B cell (primary cell): ENCODE measurements around the gene TGFBI. TPM values are rescaled to one million over a fixed set of nuclear protein-coding genes. Genes with fewer than 3 reads are reported as not detected.

Experiments
- ATAC-seq: fragments of 200-7000 bp; cut with Tn5 transposase; one replicate; pipeline ENCODE4 v1.10.0; 2021; ENCODE audit warnings: low read depth, mild to moderate bottlenecking, moderate number of reproducible peaks, moderate library complexity
- CTCF ChIA-PET: fragments of 350-600 bp; sonication (Branson Sonifier 250); formaldehyde crosslinking; loops from one replicate; lab custom pipeline; 2021; ENCODE audit warnings: antibody characterized with exemption, inconsistent platforms; lab: Charles Lee
- POLR2A ChIA-PET: fragments of 350-600 bp; sonication (Branson Sonifier 250); formaldehyde crosslinking; loops from one replicate; lab custom pipeline; 2021; ENCODE audit warnings: antibody characterized with exemption; lab: Charles Lee
- DNase-seq: peaks from one replicate; pipeline ENCODE4 v3.0.0; 2013
- H2AFZ ChIP-seq: 2 replicates; pipeline ENCODE4 v1.6.1; 2012; ENCODE audit warnings: mild to moderate bottlenecking, low read depth, low read length; ENCODE audit not compliant: insufficient read depth, poor library complexity, severe bottlenecking
- H3K27ac ChIP-seq, 2 donors: 1 replicate in 1 of 2; 2 replicates in 1 of 2; pipeline ENCODE4 v1.5.1; 2012 to 2013; ENCODE audit warnings: low read length in 2 of 2, mild to moderate bottlenecking in 2 of 2, moderate library complexity in 1 of 2
- H3K27me3 ChIP-seq, 4 experiments: fragments of 200-600 bp in 1 of 4; sonication (generic) in 1 of 4; replicated peaks in 1 of 4; 1 replicate in 2 of 4; 2 replicates in 2 of 4; pipeline versions ENCODE4 v1.6.1 to v1.7.0; 2013 to 2016; ENCODE audit warnings: low read length in 3 of 4, mild to moderate bottlenecking in 2 of 4, mixed read lengths in 1 of 4, moderate library complexity in 1 of 4; ENCODE audit not compliant: insufficient read depth in 4 of 4, control insufficient read depth in 3 of 4; ENCODE audit errors: control extremely low read depth in 1 of 4
- H3K36me3 ChIP-seq, 2 experiments: replicated peaks in 1 of 2; 1 replicate in 1 of 2; 2 replicates in 1 of 2; pipeline versions ENCODE4 v1.6.1 to v1.7.1; 2013; ENCODE audit warnings: low read length in 1 of 2; ENCODE audit not compliant: insufficient read depth in 2 of 2, control insufficient read depth in 1 of 2; ENCODE audit errors: control extremely low read depth in 1 of 2, extremely low read depth in 1 of 2
- H3K4me1 ChIP-seq, 2 donors: fragments of 200-600 bp in 1 of 2; sonication (generic) in 1 of 2; 1 replicate in 1 of 2; 2 replicates in 1 of 2; pipeline versions ENCODE4 v1.5.1 to v1.6.1; 2013 to 2017; ENCODE audit warnings: low read length in 2 of 2; ENCODE audit not compliant: control insufficient read depth in 2 of 2, insufficient read depth in 2 of 2
- H3K4me2 ChIP-seq: replicated peaks from 2 replicates; pipeline ENCODE3; 2012; ENCODE audit warnings: mild to moderate bottlenecking, low read depth, low read length; ENCODE audit not compliant: poor library complexity, severe bottlenecking
- H3K4me3 ChIP-seq, 5 experiments: fragments of 200-600 bp in 1 of 5; sonication (generic) in 1 of 5; 1 replicate in 3 of 5; 2 replicates in 2 of 5; pipeline versions ENCODE4 v1.5.1 to v1.7.0; 2011 to 2016; ENCODE audit warnings: low read length in 4 of 5, mild to moderate bottlenecking in 4 of 5, low read depth in 2 of 5, control low read depth in 1 of 5, moderate library complexity in 1 of 5; ENCODE audit not compliant: insufficient read depth in 1 of 5; ENCODE audit errors: control extremely low read depth in 1 of 5, extremely low read depth in 1 of 5
- H3K79me2 ChIP-seq: fragments of 200-600 bp; sonication (generic); one replicate; pipeline ENCODE4 v1.6.0; 2016; ENCODE audit warnings: low read length; ENCODE audit not compliant: control insufficient read depth, insufficient read depth
- H3K9ac ChIP-seq: fragments of 200-600 bp; sonication (generic); 2 replicates; pipeline ENCODE4 v1.6.1; 2017; ENCODE audit warnings: mild to moderate bottlenecking, low read length, moderate library complexity
- H3K9me3 ChIP-seq, 3 donors: one replicate each; pipeline versions ENCODE4 v1.6.1 to v1.7.1; 2013; ENCODE audit warnings: low read length in 2 of 3; ENCODE audit not compliant: control insufficient read depth in 2 of 3, insufficient read depth in 1 of 3; ENCODE audit errors: control extremely low read depth in 1 of 3
- H4K20me1 ChIP-seq: 2 replicates; pipeline ENCODE4 v1.6.0; 2012; ENCODE audit warnings: mild to moderate bottlenecking, low read length; ENCODE audit not compliant: insufficient read depth, control insufficient read depth, poor library complexity, severe bottlenecking
- H3K27ac Mint-ChIP-seq: one replicate; pipeline ENCODE4 v1.8.0; 2021; ENCODE audit warnings: mixed read lengths
- H3K27me3 Mint-ChIP-seq: one replicate; pipeline ENCODE4 v1.8.0; 2021; ENCODE audit warnings: mixed read lengths
- H3K4me1 Mint-ChIP-seq: one replicate; pipeline ENCODE4 v1.8.0; 2021; ENCODE audit warnings: mixed read lengths
- H3K4me3 Mint-ChIP-seq: one replicate; pipeline ENCODE4 v1.8.0; 2021; ENCODE audit warnings: mixed read lengths
- H3K9me3 Mint-ChIP-seq: one replicate; pipeline ENCODE4 v1.8.0; 2022; ENCODE audit warnings: mixed read lengths; ENCODE audit not compliant: insufficient read depth
- EZH2 ChIP-seq: IDR thresholded peaks from 2 replicates; pipeline ENCODE4 v1.6.1; 2012; ENCODE audit warnings: borderline replicate concordance, low read depth, mild to moderate bottlenecking, moderate library complexity, low read length; ENCODE audit not compliant: insufficient read depth, poor library complexity, severe bottlenecking
- WGBS: methylation state at CpG from one replicate; pipeline ENCODE4 v1.1.5; 2013; ENCODE audit warnings: missing lambda C conversion rate; ENCODE audit not compliant: insufficient coverage; 5-methylcytosine and 5-hydroxymethylcytosine counted together
- intact Hi-C: fragments of 100-400 bp; cut with micrococcal nuclease; formaldehyde crosslinking; loops from one replicate; pipeline ENCODE4 v1.10.0; 2022
- polyA plus RNA-seq: library from polyadenylated mRNA; depleted of rRNA; stranded (reverse); fragments of >200 nt; gene quantifications from 2 replicates; pipeline ENCODE4 v1.2.3, GENCODE V29; 2012
- total RNA-seq, 2 donors: library from RNA; stranded (reverse); fragments of 120-200 nt in 1 of 2; gene quantifications; 1 replicate in 1 of 2; 2 replicates in 1 of 2; pipeline versions ENCODE4 v1.2.3 to v1.2.4, GENCODE V29; 2013 to 2022
- TF ChIP-seq, protein P1 (sequence below): fragments of 200-600 bp; IDR thresholded peaks from one replicate; pipeline ENCODE4 v1.8.0; 2022; ENCODE audit warnings: antibody characterized with exemption, mild to moderate bottlenecking

TGFBI gene
- total and polyA plus RNA-seq, 2 donors (not counting 1 experiment from before 2014, with no cell fraction given): 3.7 to 4.5 TPM

DNA sequence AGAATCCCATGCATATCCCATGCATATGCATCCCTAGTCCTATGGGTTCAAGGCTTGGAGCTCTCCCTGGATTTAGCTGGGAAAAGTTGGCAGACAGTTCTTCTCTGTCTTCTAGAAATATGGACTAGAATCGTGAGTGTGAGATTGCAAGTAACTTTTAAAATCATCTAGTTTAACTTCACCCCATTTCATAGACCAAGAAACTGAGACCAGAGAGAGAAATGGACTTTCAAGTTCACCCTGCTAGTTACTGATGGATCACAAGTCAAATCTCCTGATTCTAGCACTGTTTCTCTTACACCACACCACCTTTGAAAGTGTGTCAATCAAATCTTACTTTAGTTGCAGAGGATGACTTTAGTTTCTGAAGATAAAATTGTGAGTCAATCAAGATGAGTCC is 13.4 kb downstream of the TGFBI start:
- ChIA-PET POLR2A (no interaction called here), CTCF (interaction anchor here (0.6 kb wide), 1 partner anchor 19 kb away, joined by 3 read pairs; no protein-coding TSS in a partner anchor)
- peaks cover 0 to 6% (median 0%) of the 10 kb centered on the region in 3 donors for H3K9me3 ChIP-seq
- H3K4me2 ChIP-seq: no peak overlapping the region
- peaks cover 6% of the 10 kb centered on the region for H3K27me3 Mint-ChIP-seq
- H3K9ac ChIP-seq: no peak overlapping the region
- H3K27me3 ChIP-seq: no peaks in the 10 kb centered on the region
- TF ChIP-seq, protein P1, sequence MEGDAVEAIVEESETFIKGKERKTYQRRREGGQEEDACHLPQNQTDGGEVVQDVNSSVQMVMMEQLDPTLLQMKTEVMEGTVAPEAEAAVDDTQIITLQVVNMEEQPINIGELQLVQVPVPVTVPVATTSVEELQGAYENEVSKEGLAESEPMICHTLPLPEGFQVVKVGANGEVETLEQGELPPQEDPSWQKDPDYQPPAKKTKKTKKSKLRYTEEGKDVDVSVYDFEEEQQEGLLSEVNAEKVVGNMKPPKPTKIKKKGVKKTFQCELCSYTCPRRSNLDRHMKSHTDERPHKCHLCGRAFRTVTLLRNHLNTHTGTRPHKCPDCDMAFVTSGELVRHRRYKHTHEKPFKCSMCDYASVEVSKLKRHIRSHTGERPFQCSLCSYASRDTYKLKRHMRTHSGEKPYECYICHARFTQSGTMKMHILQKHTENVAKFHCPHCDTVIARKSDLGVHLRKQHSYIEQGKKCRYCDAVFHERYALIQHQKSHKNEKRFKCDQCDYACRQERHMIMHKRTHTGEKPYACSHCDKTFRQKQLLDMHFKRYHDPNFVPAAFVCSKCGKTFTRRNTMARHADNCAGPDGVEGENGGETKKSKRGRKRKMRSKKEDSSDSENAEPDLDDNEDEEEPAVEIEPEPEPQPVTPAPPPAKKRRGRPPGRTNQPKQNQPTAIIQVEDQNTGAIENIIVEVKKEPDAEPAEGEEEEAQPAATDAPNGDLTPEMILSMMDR: no peak
- no peak for TF ChIP-seq EZH2
- no peak overlapping the region for H3K27ac Mint-ChIP-seq
- no CpG with 5 or more reads among the region's 1 CpG for WGBS
- H3K36me3 ChIP-seq: no peaks in the 10 kb centered on the region
- no peaks in the 10 kb centered on the region for H4K20me1 ChIP-seq
- H3K4me1 Mint-ChIP-seq: peaks cover 5% of the 10 kb centered on the region
- no peak overlapping the region for H3K4me3 ChIP-seq
- H3K4me1 ChIP-seq: peaks cover 4 to 5% of the 10 kb centered on the region in 2 donors
- ATAC-seq: no peak
- DNase-seq: no peak
- peaks cover 1% of the 10 kb centered on the region for H3K9me3 Mint-ChIP-seq
- no peaks in the 10 kb centered on the region for H3K79me2 ChIP-seq
- H3K4me3 Mint-ChIP-seq: no peak overlapping the region
- no peak overlapping the region for H2AFZ ChIP-seq
- H3K27ac ChIP-seq: no peak overlapping the region
- intact Hi-C loops: no loop called here

DNA sequence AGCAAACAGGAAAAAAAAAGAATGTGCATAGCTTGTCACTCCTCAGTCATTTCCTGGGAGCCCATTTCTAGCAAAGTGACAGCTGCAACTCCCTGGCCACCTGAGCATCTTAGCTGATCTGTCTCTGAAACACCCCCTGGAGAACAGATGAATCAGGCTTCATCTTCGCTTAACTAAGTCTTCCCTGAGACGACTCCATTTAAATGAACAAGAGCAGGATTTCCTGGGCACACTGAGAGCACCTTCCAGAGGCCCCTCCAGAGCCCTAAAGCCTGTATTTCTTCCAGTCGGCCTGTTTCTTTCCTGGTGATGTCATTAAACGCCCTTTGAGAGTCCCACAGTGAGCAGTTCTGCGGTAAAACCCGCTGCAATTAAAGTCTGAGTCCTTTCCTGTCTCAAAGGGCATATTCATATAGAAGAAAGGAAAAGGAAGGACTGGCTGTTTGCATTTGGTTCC is 13.9 kb downstream of the TGFBI start:
- peaks cover 0 to 6% (median 0%) of the 10 kb centered on the region in 3 donors for H3K9me3 ChIP-seq
- no peak overlapping the region for H3K27ac Mint-ChIP-seq
- H3K9ac ChIP-seq: no peak overlapping the region
- H3K4me1 Mint-ChIP-seq: peaks cover under 1% of the 10 kb centered on the region
- 7% methylated on average over 6 of the region's 6 CpGs for WGBS
- H2AFZ ChIP-seq: no peak overlapping the region
- ATAC-seq (no peak), DNase-seq (no peak)
- H3K27ac ChIP-seq: no peak overlapping the region
- no peaks in the 10 kb centered on the region for H3K36me3 ChIP-seq
- H3K4me3 Mint-ChIP-seq: no peak overlapping the region
- POLR2A ChIA-PET: no interaction called here
- CTCF ChIA-PET: interaction anchor here (0.6 kb wide), 1 partner anchor 20 kb away, joined by 3 read pairs; no protein-coding TSS in a partner anchor
- H3K9me3 Mint-ChIP-seq: peaks cover under 1% of the 10 kb centered on the region
- H3K4me3 ChIP-seq: no peak overlapping the region
- H3K4me1 ChIP-seq: peaks cover 0 to under 1% of the 10 kb centered on the region in 2 donors
- no peak for TF ChIP-seq EZH2
- TF ChIP-seq, protein P1: no peak
- H3K27me3 Mint-ChIP-seq: peaks cover 5% of the 10 kb centered on the region
- no peaks in the 10 kb centered on the region for H3K27me3 ChIP-seq
- intact Hi-C loops: no loop called here
- H4K20me1 ChIP-seq: no peaks in the 10 kb centered on the region
- no peaks in the 10 kb centered on the region for H3K79me2 ChIP-seq
- no peak overlapping the region for H3K4me2 ChIP-seq
